ENCODE results near the gene CCDC186.
A peak's percentile ranks its signal among the peaks of the same experiment; 100 is the strongest.

The CCDC186 gene

DNA sequence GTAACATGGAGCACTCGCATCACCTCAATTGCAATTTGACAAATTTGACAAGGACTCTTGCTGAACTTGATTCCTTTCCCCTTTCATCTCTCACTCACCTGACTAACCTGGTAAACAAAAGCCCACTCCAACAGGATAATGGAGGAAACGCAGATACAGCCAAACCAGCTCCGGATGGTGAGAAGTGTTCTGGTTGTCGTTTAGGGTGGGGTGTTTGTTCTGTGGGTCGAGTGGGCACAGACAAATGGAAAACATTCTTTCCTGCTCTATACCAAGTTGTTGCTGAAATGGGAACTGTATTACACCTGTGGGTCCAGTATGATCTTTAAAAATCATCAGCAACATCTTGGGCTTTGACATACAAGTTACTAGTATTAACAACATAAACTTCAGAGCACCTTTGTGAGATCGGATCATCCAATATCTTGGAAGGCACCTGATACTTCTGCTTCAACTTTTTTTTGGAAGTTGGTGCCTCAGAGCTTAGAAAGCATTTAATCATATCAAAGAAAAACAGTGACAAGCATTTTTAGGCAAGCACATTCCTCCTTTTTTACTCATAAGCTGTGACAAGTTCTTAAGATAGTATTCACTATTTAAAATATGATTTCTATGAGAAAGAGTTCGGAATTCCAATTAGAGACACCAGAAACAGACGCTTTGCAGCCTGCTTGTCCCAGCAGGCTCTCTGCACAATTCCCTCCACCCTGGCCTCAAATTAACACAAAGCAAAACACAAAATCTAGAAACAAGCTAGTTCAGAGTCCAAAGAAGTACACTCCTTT is 58.1 kb downstream of the CCDC186 start:
- DNase-seq: no peak

GRCh38 chr10:114110174-114110972 is 63.6 kb downstream of the CCDC186 start:
- DNase-seq: no peak

DNA sequence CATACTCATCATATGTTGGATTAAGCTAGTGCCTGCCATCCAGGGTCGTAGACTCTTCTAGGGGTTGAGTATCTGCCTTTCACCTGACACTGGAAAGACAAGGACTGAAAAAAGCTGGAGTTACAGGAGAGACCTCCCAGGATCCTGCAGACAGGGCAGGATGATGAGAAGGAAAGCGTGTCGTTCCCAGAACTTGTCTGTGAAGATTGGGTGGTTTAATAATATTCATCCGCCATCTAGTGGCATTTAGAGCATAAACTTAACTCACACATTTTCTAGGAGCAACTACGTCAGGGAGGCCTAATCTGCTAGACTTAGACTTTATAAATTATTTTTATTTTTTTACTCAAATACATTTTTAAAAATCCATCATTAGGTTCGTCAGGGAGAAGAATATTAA is 70.7 kb downstream of the CCDC186 start:
- peak in 11 of 58 donors; percentile 2 to 69 (median 19) for DNase-seq

DNA sequence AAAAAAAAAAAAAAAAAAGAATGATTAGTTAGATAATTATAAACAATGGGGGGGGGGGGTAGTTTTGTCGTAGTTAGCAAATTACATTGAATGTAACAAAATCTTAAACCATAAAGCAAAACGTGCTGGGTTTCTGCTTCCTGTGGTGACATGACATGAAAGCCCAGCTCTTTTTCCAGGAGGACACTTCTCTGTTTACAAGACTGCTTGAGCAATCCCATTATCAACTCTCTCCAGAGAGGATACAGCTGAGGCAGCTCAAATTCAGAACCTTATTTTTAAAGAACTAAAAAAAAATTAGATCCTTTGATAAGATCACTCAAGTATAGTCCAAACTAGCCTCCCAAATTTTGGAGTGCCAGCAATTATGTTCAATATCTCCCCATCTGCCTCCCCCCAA is 71.7 kb downstream of the CCDC186 start:
- DNase-seq: no peak

DNA sequence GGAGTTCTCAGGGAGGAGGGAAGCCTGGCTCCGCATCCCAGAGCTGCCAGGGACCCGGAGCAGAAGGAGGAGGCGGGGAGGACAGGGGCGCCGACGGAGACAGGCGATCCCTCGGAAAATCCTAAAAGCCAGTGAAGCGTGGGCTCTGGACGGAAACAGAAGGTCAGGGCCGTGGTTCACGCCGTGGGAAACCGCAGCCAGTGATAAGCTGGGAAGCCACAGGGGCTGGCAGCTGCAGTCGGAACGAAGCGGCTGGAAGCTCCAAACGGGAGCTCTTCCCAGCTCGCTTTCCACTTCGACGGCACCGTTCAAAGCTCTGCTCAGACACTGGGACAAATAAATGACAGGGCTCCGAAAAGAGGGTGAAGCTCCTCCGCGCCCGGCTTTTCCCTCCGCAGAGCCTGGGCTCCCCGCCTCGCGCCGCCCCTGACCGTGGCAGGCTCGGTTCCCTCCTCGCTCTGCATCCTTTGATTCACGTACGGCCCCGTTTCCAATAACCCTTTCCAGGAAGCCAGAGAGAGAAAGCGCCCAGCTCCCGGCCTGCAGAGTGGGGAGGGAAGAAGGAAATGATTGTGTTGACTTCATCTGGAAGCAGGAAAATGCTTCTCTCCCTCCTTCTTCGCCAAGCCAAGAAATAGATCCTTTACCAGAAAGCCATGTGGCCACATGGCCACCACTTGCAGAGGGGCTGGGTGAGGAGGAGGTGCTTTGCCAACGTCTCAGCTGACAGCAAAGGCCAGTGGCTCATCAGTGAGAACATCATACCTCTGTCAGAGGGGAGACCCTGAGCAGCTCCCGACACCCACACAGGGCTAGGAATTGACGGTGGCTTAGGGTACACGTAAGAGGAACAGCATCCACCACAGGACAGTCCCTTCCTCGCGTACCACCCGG is 72.9 kb downstream of the CCDC186 start:
- DNase-seq: peak in 2 of 58 donors; percentile 22 to 26

DNA sequence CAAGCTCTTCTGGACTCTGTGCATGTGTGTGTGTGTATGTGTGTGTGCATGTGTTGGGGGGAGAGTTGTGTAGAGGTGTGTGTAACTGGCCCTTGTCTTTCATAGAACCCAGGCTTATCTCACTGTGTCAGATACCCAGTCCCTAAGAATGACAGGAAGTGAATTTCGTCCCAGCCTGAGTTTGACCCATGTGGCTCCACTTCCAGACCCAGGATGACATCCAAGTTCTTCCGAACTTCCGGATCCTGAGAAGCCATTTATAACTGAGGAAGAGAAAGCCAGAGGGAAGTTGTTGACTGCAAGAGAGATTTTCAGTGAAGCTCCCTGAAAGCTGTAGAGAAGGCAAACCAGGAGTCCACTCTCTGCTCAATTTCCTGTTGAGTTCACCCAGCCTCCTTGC is 77.1 kb downstream of the CCDC186 start:
- DNase-seq: no peak

DNA sequence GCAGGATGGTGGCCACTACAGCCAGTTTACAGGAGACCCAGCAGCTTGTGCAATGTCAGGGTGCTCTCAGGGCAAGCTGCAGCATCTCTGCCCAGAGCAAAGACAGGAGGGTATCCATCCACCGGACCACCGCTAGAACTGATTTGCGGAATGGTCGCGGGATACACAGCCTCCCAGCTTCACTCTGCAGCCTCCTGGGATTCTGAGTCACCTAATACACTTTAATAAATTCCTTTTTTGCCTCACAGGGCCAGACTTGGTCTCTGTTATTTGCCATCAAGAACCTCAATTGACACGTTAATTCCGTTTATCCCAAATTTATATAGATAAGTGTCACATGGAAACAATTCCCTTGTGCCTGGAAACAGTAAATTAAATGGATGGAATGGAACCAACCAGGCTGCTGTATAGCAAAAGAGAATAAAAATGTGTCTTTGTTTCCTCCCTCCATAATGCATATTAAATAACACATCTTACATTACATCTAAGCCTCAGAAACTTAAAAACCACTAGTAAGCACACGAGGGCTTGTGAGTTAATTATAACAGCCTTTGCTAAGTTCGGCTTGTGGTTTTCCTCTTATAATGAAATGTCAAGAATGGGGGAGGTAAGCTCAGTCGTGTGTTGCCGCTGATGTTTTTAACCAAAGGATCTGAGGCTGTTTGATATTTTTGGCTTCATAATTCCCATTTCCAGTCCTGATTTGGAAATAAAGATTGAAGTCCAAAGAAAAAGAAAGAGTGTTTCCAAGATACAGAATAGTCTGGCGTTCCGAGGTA is 78.3 kb downstream of the CCDC186 start:
- DNase-seq: no peak

DNA sequence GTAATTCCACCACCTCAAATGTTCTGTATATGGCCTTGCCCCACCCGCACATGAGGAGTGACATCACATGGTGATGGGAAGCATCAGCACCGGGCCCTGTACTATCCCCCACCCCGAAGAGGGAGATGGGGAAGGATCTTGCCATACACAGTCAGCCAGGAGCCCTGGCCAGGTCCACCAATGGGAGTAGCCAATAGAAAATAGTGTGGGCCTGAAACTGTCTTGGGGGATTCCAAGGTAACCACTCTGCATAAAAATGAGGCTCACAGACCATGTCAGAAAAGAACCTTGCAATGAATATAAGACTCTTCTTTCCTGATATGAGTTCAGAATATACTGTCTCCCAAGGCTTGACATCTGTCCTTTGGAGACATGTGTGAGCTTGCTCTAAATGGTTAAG is 79.2 kb downstream of the CCDC186 start:
- no peak for DNase-seq

DNA sequence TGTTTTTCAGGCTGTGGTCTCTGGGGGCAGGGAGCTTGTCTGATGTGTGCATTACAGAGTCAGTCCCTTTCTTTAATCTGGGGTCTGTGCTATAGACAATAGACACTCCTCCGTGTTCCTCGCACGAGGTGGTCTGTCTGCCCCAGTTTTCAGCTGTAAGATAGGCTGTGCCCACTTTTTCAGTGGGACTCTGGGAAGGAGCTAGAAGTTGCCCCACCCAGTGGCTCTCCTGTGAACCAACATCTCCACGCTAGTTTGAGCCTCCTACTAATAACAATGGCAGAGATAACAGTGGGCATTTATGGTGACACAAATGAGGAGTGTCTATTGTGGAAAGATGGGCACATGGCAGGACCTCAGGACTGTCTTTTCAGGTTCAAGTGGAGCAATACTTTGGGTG is 86.3 kb downstream of the CCDC186 start:
- no peak for DNase-seq

DNA sequence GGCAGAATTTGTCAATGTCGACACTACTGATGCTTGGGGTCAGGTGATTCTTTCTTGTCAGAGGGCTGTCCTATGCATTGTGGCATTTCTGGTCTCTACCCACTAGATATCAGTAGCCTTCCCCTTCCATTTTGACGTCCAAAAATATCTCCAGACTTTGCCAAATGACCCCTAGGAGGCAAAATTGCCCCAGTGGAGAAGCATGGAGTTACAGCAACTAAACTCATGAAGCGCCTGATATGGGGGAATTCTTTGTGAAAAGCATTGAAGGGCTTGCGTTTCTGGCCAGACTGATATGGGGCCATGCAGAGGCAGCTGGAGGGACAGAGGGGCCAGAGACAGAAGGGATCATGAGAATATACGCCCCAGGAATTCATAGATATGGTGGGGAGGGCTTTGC is 86.7 kb downstream of the CCDC186 start:
- no peak for DNase-seq

GRCh38 chr10:114084215-114084614 is 89.8 kb downstream of the CCDC186 start:
- no peak for DNase-seq

GRCh38 chr10:114083040-114083439 is 91.0 kb downstream of the CCDC186 start:
- no peak for DNase-seq

GRCh38 chr10:114081911-114082583 is 92.0 kb downstream of the CCDC186 start:
- no peak for DNase-seq

DNA sequence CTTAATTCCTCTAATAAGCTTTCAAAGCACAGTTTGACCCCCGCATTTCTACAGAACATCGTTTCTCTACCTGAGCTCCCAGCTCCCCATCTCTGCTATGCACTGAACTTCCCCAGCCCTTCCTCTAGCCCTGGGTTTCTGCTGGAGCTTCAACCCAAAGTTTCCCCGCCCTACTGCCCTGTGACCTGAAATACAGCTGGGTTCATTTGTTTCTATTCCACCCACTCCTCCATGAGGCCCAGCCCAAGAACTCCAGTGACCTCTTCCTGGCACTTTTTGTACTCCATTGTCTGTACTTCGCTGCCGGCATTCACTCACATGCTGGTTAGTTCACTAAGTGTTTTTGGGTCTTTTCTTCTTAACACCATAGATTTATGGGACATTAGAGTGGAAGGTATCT is 94.6 kb downstream of the CCDC186 start:
- DNase-seq: no peak

DNA sequence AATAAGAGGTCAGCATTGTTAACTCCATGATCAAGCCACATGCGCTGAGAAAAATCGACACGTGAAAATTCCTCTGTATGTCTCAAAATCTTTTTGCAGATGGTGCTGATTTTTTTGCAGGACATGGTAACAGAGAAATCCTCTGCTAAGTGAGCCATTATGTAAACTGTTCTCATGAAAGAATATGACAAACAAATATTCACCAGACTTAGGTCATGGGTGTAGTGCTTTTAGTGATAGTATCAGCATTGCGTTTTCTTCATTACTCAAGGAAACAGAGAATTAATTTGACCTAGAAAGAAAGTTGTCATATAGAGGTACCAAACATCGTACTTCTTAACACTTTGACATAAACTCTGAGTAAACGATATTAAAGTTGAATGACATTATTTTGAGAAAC is 95.7 kb downstream of the CCDC186 start:
- DNase-seq: no peak

DNA sequence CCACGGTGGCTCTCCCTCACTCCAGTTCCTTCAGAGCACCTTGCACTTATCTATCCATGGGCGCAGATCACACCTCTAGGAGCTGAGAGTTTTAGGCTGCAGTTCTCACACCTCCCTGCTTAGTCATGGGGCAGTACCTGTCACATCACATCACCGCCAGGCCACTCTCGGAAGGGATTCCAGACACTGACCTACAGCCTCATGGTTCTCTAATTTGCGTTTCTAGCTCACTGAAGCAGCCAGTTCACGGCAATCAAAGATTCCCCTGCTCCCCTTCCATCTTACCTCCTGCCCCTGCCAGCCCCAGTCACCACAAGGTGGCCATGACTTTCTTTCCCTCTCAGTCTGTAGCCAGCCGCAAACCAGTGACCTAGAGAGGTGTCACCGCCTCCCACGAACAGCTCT is 96.2 kb downstream of the CCDC186 start:
- DNase-seq: no peak

GRCh38 chr10:114077347-114077746 is 96.7 kb downstream of the CCDC186 start:
- no peak for DNase-seq

- no peak for DNase-seq
These were observed 98.9 kb downstream of the CCDC186 start for GRCh38 chr10:114075093-114075492.

GRCh38 chr10:114073395-114074186 is 100.4 kb downstream of the CCDC186 start:
- no peak for DNase-seq
